WTC11 (cell line): ENCODE measurements around the gene DNAAF1. TPM values are rescaled to one million over a fixed set of nuclear protein-coding genes. Genes with fewer than 3 reads are reported as not detected.
A peak's percentile ranks its signal among the peaks of the same experiment; 100 is the strongest.

Experiments
- ATAC-seq: fragments of 200-7000 bp; cut with Tn5 transposase; 2 replicates; pipeline ENCODE4 v1.10.0; 2021; ENCODE audit warnings: mild to moderate bottlenecking, moderate library complexity
- CTCF ChIA-PET: fragments of 300-600 bp; sonication (Branson Sonifier 250); formaldehyde crosslinking; loops from one replicate; lab custom pipeline; 2021; ENCODE audit warnings: antibody characterized with exemption; lab: Charles Lee
- POLR2A ChIA-PET: fragments of 350-600 bp; sonication (Branson Sonifier 250); formaldehyde crosslinking; loops from one replicate; lab custom pipeline; 2021; ENCODE audit warnings: antibody characterized with exemption; lab: Charles Lee
- DNase-seq: peaks from one replicate; pipeline ENCODE4 v3.0.0; 2021; ENCODE audit warnings: low spot score
- H3K27ac Mint-ChIP-seq: 2 replicates; pipeline ENCODE4 v1.8.0; 2021; ENCODE audit warnings: mixed read lengths
- H3K27me3 Mint-ChIP-seq: 2 replicates; pipeline ENCODE4 v1.8.0; 2021; ENCODE audit warnings: low read depth, mild to moderate bottlenecking, moderate library complexity, mixed read lengths
- H3K36me3 Mint-ChIP-seq: 2 replicates; pipeline ENCODE4 v1.8.0; 2021; ENCODE audit warnings: mixed read lengths
- H3K4me1 Mint-ChIP-seq: 2 replicates; pipeline ENCODE4 v1.8.0; 2022; ENCODE audit warnings: mixed read lengths
- H3K4me3 Mint-ChIP-seq: 2 replicates; pipeline ENCODE4 v1.8.0; 2021; ENCODE audit warnings: mild to moderate bottlenecking, moderate library complexity, mixed read lengths
- H3K9me3 Mint-ChIP-seq: 2 replicates; pipeline ENCODE4 v1.8.0; 2021; ENCODE audit warnings: mixed read lengths
- CBFB ChIP-seq: sonication (generic); formaldehyde crosslinking; IDR thresholded peaks from 2 replicates; pipeline ENCODE4 v1.8.1; 2022; ENCODE audit warnings: mild to moderate bottlenecking, low read depth, missing genetic modification reagents
- EMX1 ChIP-seq: fragments of 250-450 bp; sonication (Bioruptor Pico); IDR thresholded peaks from 2 replicates; pipeline ENCODE4 v1.8.0; 2021; ENCODE audit warnings: mild to moderate bottlenecking
- GRHL2 ChIP-seq: fragments of 250-450 bp; sonication (Bioruptor Pico); IDR thresholded peaks from 2 replicates; pipeline ENCODE4 v1.8.0; 2022; ENCODE audit warnings: mild to moderate bottlenecking, moderate library complexity; ENCODE audit not compliant: insufficient replicate concordance, severe bottlenecking
- HMGA2 ChIP-seq: fragments of 250-450 bp; sonication (Bioruptor Pico); IDR thresholded peaks from 2 replicates; pipeline ENCODE4 v1.4.0; 2021; ENCODE audit warnings: mild to moderate bottlenecking, moderate library complexity
- MYBL2 ChIP-seq: sonication (generic); formaldehyde crosslinking; IDR thresholded peaks from 2 replicates; pipeline ENCODE4 v1.8.1; 2023; ENCODE audit warnings: mild to moderate bottlenecking, moderate library complexity, missing genetic modification reagents
- SP1 ChIP-seq: sonication (generic); formaldehyde crosslinking; conservative IDR thresholded peaks from 2 replicates; pipeline ENCODE4 v1.8.1; 2022; ENCODE audit warnings: missing genetic modification reagents
- total RNA-seq: library from RNA; stranded (reverse); gene quantifications from 3 replicates; pipeline ENCODE4 v1.2.3, GENCODE V29; 2021
- TF ChIP-seq, protein P1 (sequence below): sonication (generic); formaldehyde crosslinking; conservative IDR thresholded peaks from 2 replicates; pipeline ENCODE4 v1.8.1; 2023; ENCODE audit warnings: mild to moderate bottlenecking, low read depth, missing genetic modification reagents, moderate library complexity
- TF ChIP-seq, protein P2 (sequence below): sonication (generic); formaldehyde crosslinking; IDR thresholded peaks from 2 replicates; pipeline ENCODE4 v1.8.1; 2023; ENCODE audit warnings: mild to moderate bottlenecking, missing genetic modification reagents, moderate library complexity
- TF ChIP-seq, protein P3 (sequence below): fragments of 250-450 bp; sonication (Bioruptor Pico); IDR thresholded peaks from 2 replicates; pipeline ENCODE4 v1.8.0; 2021; ENCODE audit warnings: mild to moderate bottlenecking
- TF ChIP-seq, protein P4 (sequence below): sonication (generic); formaldehyde crosslinking; IDR thresholded peaks from 2 replicates; pipeline ENCODE4 v1.8.1; 2022; ENCODE audit warnings: low read depth, missing genetic modification reagents, borderline replicate concordance
- TF ChIP-seq, protein P5 (sequence below): sonication (generic); formaldehyde crosslinking; IDR thresholded peaks from 2 replicates; pipeline ENCODE4 v1.8.0; 2023; ENCODE audit warnings: mild to moderate bottlenecking, missing genetic modification reagents
- TF ChIP-seq, protein P6 (sequence below): sonication (generic); formaldehyde crosslinking; IDR thresholded peaks from 2 replicates; pipeline ENCODE4 v1.8.0; 2022; ENCODE audit warnings: mild to moderate bottlenecking, missing genetic modification reagents
- TF ChIP-seq, protein P7 (sequence below): sonication (generic); formaldehyde crosslinking; IDR thresholded peaks from 2 replicates; pipeline ENCODE4 v1.8.1; 2022; ENCODE audit warnings: missing genetic modification reagents, borderline replicate concordance
- TF ChIP-seq, protein P8 (sequence below): fragments of 250-450 bp; sonication (Bioruptor Pico); IDR thresholded peaks from 2 replicates; pipeline ENCODE4 v2.1.2; 2022; ENCODE audit warnings: mild to moderate bottlenecking, moderate library complexity
- TF ChIP-seq, protein P9 (sequence below): fragments of 200-600 bp; IDR thresholded peaks from 2 replicates; pipeline ENCODE4 v1.8.0; 2022; ENCODE audit warnings: antibody characterized with exemption

The DNAAF1 gene
- total RNA-seq, 1 experiment from 2014 or later = 0.20 TPM

DNA sequence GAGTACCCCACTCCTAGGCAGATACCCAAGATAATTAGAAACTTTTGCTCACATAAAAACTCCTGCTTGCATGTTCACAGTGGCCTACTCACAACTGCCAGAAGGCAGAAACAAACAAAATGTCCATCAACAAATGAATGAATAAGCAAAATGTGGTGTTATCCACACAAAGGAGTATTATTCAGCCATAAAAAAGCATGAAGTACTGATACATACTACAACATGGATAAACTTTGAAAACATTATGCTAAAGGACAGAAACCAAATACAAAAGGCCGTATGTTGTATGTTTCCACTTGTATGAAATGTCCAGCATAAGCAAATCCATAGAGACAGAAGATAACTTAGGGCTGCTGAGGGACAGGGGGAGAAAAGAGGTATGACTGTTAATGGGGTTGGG, 2.0 kb upstream of the DNAAF1 start (continued):
- TF ChIP-seq GRHL2 (CRISPR knock-in tag) (no peak), MYBL2 (CRISPR knock-in tag) (no peak), CBFB (no peak)
- TF ChIP-seq, protein P1, sequence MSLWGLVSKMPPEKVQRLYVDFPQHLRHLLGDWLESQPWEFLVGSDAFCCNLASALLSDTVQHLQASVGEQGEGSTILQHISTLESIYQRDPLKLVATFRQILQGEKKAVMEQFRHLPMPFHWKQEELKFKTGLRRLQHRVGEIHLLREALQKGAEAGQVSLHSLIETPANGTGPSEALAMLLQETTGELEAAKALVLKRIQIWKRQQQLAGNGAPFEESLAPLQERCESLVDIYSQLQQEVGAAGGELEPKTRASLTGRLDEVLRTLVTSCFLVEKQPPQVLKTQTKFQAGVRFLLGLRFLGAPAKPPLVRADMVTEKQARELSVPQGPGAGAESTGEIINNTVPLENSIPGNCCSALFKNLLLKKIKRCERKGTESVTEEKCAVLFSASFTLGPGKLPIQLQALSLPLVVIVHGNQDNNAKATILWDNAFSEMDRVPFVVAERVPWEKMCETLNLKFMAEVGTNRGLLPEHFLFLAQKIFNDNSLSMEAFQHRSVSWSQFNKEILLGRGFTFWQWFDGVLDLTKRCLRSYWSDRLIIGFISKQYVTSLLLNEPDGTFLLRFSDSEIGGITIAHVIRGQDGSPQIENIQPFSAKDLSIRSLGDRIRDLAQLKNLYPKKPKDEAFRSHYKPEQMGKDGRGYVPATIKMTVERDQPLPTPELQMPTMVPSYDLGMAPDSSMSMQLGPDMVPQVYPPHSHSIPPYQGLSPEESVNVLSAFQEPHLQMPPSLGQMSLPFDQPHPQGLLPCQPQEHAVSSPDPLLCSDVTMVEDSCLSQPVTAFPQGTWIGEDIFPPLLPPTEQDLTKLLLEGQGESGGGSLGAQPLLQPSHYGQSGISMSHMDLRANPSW = no peak
- TF ChIP-seq, protein P2, sequence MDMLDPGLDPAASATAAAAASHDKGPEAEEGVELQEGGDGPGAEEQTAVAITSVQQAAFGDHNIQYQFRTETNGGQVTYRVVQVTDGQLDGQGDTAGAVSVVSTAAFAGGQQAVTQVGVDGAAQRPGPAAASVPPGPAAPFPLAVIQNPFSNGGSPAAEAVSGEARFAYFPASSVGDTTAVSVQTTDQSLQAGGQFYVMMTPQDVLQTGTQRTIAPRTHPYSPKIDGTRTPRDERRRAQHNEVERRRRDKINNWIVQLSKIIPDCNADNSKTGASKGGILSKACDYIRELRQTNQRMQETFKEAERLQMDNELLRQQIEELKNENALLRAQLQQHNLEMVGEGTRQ = no peak
- TF ChIP-seq, all 79 proteins: peak for 0

DNA sequence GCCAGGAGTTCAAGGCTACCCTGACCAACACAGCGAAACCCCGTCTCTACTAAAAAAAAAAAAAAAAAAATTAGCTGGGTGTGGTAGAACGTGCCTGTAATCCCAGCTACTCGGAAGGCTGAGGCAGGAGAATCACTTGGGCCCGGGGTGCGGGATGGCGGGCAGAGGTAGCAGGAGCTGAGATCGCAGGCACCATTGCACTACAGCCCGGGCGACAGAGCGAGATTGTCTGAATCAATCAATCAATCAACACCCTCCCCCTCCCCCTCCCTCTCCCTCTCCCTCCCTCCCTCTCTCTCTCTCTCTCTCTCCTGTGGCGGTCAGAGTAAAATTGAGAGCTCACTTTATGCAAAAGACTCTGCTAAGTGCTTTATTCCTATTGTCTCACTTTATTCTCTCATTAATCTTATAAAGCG, 1.3 kb upstream of the DNAAF1 start:
- H3K27me3 Mint-ChIP-seq = peaks cover 13% of the 10 kb centered on the region
- ChIA-PET CTCF (interaction anchor here (0.6 to 3.0 kb wide), 7 partner anchors 17 to 164 kb away, joined by 3 to 19 read pairs (median 4); partner anchors contain the start of genes MBTPS1 and TAF1C), POLR2A (interaction anchor here (1.0 kb wide), 1 partner anchor 27 kb away, joined by 3 read pairs; the partner anchor contains the start of gene MBTPS1)
- ATAC-seq = no peak
- 0 out of 2 replicates have a peak, but pooled peaks cover 6% of the 10 kb centered on the region for H3K36me3 Mint-ChIP-seq
- H3K27ac Mint-ChIP-seq = peak overlapping the region; percentile 92
- no peak for DNase-seq
- 0 out of 2 replicates have a peak, but pooled peaks cover 6% of the 10 kb centered on the region for H3K9me3 Mint-ChIP-seq
- H3K4me1 Mint-ChIP-seq = peaks cover 24% of the 10 kb centered on the region
- peak overlapping the region; percentile 98 for H3K4me3 Mint-ChIP-seq
- TF ChIP-seq EMX1 (CRISPR knock-in tag) = no peak
- TF ChIP-seq, protein P3, sequence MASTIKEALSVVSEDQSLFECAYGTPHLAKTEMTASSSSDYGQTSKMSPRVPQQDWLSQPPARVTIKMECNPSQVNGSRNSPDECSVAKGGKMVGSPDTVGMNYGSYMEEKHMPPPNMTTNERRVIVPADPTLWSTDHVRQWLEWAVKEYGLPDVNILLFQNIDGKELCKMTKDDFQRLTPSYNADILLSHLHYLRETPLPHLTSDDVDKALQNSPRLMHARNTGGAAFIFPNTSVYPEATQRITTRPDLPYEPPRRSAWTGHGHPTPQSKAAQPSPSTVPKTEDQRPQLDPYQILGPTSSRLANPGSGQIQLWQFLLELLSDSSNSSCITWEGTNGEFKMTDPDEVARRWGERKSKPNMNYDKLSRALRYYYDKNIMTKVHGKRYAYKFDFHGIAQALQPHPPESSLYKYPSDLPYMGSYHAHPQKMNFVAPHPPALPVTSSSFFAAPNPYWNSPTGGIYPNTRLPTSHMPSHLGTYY = no peak
- TF ChIP-seq, protein P4, sequence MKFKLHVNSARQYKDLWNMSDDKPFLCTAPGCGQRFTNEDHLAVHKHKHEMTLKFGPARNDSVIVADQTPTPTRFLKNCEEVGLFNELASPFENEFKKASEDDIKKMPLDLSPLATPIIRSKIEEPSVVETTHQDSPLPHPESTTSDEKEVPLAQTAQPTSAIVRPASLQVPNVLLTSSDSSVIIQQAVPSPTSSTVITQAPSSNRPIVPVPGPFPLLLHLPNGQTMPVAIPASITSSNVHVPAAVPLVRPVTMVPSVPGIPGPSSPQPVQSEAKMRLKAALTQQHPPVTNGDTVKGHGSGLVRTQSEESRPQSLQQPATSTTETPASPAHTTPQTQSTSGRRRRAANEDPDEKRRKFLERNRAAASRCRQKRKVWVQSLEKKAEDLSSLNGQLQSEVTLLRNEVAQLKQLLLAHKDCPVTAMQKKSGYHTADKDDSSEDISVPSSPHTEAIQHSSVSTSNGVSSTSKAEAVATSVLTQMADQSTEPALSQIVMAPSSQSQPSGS (CRISPR knock-in tag) = no peak
- TF ChIP-seq, protein P5, sequence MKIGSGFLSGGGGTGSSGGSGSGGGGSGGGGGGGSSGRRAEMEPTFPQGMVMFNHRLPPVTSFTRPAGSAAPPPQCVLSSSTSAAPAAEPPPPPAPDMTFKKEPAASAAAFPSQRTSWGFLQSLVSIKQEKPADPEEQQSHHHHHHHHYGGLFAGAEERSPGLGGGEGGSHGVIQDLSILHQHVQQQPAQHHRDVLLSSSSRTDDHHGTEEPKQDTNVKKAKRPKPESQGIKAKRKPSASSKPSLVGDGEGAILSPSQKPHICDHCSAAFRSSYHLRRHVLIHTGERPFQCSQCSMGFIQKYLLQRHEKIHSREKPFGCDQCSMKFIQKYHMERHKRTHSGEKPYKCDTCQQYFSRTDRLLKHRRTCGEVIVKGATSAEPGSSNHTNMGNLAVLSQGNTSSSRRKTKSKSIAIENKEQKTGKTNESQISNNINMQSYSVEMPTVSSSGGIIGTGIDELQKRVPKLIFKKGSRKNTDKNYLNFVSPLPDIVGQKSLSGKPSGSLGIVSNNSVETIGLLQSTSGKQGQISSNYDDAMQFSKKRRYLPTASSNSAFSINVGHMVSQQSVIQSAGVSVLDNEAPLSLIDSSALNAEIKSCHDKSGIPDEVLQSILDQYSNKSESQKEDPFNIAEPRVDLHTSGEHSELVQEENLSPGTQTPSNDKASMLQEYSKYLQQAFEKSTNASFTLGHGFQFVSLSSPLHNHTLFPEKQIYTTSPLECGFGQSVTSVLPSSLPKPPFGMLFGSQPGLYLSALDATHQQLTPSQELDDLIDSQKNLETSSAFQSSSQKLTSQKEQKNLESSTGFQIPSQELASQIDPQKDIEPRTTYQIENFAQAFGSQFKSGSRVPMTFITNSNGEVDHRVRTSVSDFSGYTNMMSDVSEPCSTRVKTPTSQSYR = no peak
- TF ChIP-seq HMGA2 (CRISPR knock-in tag) = no peak
- TF ChIP-seq, protein P6, sequence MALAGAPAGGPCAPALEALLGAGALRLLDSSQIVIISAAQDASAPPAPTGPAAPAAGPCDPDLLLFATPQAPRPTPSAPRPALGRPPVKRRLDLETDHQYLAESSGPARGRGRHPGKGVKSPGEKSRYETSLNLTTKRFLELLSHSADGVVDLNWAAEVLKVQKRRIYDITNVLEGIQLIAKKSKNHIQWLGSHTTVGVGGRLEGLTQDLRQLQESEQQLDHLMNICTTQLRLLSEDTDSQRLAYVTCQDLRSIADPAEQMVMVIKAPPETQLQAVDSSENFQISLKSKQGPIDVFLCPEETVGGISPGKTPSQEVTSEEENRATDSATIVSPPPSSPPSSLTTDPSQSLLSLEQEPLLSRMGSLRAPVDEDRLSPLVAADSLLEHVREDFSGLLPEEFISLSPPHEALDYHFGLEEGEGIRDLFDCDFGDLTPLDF (CRISPR knock-in tag) = no peak
- TF ChIP-seq SP1 (CRISPR knock-in tag) = no peak
- TF ChIP-seq, protein P7, sequence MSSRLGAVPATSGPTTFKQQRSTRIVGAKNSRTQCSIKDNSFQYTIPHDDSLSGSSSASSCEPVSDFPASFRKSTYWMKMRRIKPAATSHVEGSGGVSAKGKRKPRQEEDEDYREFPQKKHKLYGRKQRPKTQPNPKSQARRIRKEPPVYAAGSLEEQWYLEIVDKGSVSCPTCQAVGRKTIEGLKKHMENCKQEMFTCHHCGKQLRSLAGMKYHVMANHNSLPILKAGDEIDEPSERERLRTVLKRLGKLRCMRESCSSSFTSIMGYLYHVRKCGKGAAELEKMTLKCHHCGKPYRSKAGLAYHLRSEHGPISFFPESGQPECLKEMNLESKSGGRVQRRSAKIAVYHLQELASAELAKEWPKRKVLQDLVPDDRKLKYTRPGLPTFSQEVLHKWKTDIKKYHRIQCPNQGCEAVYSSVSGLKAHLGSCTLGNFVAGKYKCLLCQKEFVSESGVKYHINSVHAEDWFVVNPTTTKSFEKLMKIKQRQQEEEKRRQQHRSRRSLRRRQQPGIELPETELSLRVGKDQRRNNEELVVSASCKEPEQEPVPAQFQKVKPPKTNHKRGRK (CRISPR knock-in tag) = no peak
- TF ChIP-seq, protein P8, sequence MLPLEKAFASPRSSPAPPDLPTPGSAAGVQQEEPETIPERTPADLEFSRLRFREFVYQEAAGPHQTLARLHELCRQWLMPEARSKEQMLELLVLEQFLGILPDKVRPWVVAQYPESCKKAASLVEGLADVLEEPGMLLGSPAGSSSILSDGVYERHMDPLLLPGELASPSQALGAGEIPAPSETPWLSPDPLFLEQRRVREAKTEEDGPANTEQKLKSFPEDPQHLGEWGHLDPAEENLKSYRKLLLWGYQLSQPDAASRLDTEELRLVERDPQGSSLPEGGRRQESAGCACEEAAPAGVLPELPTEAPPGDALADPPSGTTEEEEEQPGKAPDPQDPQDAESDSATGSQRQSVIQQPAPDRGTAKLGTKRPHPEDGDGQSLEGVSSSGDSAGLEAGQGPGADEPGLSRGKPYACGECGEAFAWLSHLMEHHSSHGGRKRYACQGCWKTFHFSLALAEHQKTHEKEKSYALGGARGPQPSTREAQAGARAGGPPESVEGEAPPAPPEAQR = no peak
- TF ChIP-seq, protein P9, sequence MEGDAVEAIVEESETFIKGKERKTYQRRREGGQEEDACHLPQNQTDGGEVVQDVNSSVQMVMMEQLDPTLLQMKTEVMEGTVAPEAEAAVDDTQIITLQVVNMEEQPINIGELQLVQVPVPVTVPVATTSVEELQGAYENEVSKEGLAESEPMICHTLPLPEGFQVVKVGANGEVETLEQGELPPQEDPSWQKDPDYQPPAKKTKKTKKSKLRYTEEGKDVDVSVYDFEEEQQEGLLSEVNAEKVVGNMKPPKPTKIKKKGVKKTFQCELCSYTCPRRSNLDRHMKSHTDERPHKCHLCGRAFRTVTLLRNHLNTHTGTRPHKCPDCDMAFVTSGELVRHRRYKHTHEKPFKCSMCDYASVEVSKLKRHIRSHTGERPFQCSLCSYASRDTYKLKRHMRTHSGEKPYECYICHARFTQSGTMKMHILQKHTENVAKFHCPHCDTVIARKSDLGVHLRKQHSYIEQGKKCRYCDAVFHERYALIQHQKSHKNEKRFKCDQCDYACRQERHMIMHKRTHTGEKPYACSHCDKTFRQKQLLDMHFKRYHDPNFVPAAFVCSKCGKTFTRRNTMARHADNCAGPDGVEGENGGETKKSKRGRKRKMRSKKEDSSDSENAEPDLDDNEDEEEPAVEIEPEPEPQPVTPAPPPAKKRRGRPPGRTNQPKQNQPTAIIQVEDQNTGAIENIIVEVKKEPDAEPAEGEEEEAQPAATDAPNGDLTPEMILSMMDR = no peak
